Neuron (in vitro differentiated cells): ENCODE results near the gene SAMMSON.

ENCODE experiments used
- H2AFZ ChIP-seq: one replicate; pipeline ENCODE4 v1.6.1; 2013; ENCODE audit warnings: low read depth, mild to moderate bottlenecking, inconsistent platforms, low read length, moderate library complexity
- H3K27me3 ChIP-seq: one replicate; pipeline ENCODE4 v1.6.1; 2013; ENCODE audit warnings: low read length; ENCODE audit not compliant: insufficient read depth
- H3K36me3 ChIP-seq: one replicate; pipeline ENCODE4 v1.6.1; 2013; ENCODE audit warnings: low read length; ENCODE audit not compliant: insufficient read depth
- H3K4me1 ChIP-seq: one replicate; pipeline ENCODE4 v1.6.1; 2013; ENCODE audit warnings: low read length; ENCODE audit not compliant: insufficient read depth
- H3K4me3 ChIP-seq: 2 replicates; pipeline ENCODE4 v1.5.1; 2013; ENCODE audit warnings: mild to moderate bottlenecking, low read length, moderate library complexity
- H3K9me3 ChIP-seq: one replicate; pipeline ENCODE4 v1.6.1; 2013; ENCODE audit warnings: low read length

The SAMMSON gene

DNA sequence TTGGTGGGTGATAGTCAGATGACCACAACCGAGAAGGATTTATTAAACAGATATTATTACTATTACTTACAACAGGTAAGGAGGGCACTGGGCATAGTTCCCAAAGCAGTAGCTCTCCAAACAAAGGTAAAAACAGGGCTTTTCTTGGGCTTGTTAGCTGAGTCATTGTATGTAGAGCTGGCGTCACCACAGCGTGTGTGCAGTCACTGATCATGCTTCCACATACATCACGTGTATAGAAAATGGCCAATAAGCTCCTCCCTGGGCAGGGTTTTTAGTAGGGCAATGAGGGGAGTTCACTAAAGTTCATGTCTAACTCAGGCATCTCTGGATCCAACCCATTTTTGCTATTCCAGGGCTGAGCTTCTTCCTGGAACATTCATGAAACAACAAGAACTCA is 5.8 kb upstream of the SAMMSON start:
- H3K36me3 ChIP-seq, result no peaks in the 10 kb centered on the region
- no peaks in the 10 kb centered on the region for H3K4me1 ChIP-seq
- no peak overlapping the region for H2AFZ ChIP-seq
- H3K27me3 ChIP-seq, result no peaks in the 10 kb centered on the region
- H3K4me3 ChIP-seq, result no peak overlapping the region
- H3K9me3 ChIP-seq, result no peaks in the 10 kb centered on the region

DNA sequence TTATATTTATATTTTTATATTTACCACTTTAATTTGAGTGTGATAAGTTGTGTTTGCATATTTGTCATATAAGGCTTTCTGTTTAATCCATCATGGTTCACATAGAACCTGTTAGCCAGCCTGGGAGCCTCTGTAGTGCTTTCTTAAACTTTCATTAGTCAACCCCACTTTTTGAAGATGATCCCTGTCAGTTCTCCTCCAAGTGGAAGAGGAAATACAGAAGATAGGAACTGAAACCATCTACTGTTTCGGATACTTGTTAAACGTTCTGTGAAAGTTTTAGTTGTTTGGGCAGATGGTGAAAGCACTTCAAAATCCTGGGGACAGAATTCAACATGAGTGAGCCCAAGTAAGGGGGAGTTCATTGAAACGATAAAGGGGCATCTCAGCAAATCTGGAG is 4.6 kb upstream of the SAMMSON start:
- Histone ChIP-seq H3K9me3 (no peaks in the 10 kb centered on the region), H2AFZ (no peak overlapping the region), H3K4me3 (no peak overlapping the region), H3K36me3 (no peaks in the 10 kb centered on the region), H3K27me3 (no peaks in the 10 kb centered on the region), H3K4me1 (no peaks in the 10 kb centered on the region)

DNA sequence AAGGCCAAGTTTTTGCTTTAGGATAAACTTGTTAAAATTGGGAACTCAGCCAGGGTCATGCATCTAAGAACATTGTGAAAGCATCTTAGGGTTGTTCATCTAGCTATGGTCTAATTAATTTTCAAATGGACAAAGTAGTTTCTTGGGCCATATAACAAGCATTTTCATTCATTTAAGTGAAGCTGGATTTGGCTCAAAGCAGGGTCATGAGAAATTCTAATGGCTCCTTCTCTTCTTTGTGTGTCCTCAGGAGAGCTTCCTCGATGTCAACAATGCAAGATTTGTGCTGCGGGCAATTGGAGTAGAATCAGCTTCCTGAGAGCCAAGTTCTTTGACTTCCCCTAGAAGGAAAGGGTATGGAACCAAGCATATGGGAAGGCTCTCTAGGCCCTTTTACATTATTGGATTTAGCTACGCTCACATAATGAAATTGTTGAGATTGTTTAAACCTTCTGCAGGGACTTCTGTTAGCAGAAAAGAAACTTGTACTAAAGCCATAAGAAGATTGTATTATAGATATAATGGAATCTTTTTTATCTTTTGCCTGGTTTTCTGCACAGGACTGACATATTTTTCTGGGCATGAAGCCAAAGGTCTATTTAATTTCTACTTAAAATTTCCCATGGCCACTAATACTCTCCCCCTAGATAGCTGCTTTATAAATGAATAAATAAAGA is 1.8 kb upstream of the SAMMSON start:
- Histone ChIP-seq H3K4me3 (no peak overlapping the region), H3K36me3 (no peaks in the 10 kb centered on the region), H2AFZ (no peak overlapping the region), H3K4me1 (peaks cover 12% of the 10 kb centered on the region), H3K27me3 (no peaks in the 10 kb centered on the region), H3K9me3 (no peaks in the 10 kb centered on the region)

DNA sequence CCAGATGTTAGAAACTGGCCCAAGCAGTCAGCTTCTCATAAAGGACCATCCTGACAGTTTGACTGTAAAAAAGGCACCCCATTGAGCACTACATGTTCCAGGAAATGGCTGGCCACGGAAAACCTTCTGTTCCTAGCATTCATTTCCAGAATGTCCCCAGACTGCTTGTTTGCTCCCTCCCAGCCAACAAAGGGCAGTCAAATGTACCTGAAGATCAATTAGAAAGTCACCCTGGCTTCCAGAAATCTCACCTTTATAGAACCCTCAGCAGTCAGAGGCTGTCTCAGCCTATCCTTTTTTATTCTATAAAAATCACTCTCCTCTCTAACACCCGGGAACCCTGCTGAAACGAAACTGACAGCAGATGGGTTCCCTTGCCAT is 784 bp upstream of the SAMMSON start:
- no peak overlapping the region for H3K4me3 ChIP-seq
- H3K27me3 ChIP-seq, result no peaks in the 10 kb centered on the region
- no peak overlapping the region for H2AFZ ChIP-seq
- H3K9me3 ChIP-seq, result no peaks in the 10 kb centered on the region
- H3K36me3 ChIP-seq, result no peaks in the 10 kb centered on the region
- peaks cover 12% of the 10 kb centered on the region for H3K4me1 ChIP-seq

DNA sequence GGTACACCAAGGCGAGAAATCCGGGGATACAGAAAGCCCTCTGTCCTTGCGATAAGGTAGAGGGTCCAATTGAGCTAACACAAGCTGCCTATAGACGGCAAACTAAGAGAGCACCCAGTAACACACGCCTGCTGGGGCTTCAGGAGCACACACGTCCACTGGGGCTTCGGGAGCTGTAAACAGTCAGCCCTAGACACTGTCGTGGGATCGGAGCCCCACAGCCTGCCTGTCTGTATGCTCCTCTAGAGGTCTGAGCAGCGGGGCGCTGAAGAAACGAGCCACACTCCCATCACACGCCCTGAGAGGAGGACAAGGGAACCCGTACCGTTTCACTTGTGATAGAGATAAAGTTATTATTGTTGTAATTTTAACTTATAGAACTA is 486 bp downstream of the SAMMSON start:
- Histone ChIP-seq H3K9me3 (no peaks in the 10 kb centered on the region), H3K36me3 (no peaks in the 10 kb centered on the region), H3K4me3 (no peak overlapping the region), H3K4me1 (peaks cover 12% of the 10 kb centered on the region), H2AFZ (no peak overlapping the region), H3K27me3 (no peaks in the 10 kb centered on the region)

DNA sequence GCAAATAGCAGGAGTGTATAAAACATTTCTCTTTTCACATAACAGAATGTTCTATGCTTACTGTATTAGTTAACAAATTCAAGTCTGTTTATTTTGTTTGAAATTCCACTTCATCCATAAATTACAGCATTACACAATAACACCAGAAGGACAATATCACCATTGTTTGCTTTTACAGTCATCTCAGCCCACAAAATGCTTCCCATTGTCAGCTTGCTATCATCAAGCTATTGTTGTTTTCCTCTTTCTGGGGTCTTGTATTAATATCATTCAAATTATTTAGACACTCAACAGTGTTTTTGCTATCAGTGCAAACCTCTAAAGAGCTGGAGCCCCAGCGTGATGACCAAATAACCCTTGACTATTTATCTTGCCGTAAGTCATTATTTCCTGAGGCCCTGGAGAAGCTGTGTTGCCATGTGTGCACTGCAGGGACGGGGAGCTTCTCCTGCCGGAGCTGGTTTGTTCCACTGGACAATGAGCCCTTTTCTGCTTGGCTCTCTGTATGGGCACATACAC is 1.1 kb downstream of the SAMMSON start:
- Histone ChIP-seq H2AFZ (no peak overlapping the region), H3K27me3 (no peaks in the 10 kb centered on the region), H3K36me3 (no peaks in the 10 kb centered on the region), H3K4me1 (peaks cover 12% of the 10 kb centered on the region), H3K9me3 (no peaks in the 10 kb centered on the region), H3K4me3 (no peak overlapping the region)

DNA sequence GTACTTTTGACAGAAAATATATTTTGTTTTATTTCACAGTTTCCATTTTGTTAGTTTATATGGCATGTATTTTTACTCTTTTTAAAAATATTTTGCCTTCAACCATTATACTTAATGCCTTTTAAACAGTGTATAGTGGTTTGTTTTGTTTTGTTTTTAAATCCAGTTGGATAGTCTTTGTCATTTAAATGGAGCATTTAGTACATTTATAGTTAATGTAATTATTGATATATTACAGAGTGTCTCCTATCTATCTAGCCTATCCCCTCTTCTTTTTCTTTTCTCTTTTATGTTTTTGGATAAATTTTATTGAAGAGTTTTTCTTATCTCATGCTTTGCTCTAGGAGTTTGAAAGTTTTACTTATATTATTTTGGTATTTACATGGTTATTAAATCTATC is 3.6 kb downstream of the SAMMSON start:
- no peaks in the 10 kb centered on the region for H3K9me3 ChIP-seq
- H3K27me3 ChIP-seq, result no peaks in the 10 kb centered on the region
- H3K4me1 ChIP-seq, result peaks cover 12% of the 10 kb centered on the region
- H3K36me3 ChIP-seq, result no peaks in the 10 kb centered on the region
- H2AFZ ChIP-seq, result no peak overlapping the region
- no peak overlapping the region for H3K4me3 ChIP-seq

DNA sequence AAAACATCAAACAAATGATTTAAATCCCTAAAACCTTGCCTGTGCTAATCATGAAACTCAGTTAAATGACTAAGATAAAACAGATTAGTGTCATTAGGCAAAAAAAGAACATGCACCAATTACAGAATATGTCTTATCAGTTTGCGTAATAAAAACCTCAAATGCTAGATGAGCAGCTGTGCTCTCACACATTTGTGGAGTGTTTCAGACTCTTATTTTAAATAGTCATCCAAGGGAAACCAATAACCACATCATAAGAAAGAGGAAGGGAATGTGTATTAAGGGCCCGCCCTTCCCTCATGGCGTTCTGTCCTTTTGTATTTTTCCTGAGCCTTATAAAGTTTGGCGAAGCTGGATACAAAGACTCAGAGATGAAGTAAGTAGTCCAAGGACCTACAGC is 6.6 kb downstream of the SAMMSON start:
- no peaks in the 10 kb centered on the region for H3K27me3 ChIP-seq
- H3K4me3 ChIP-seq, result no peak overlapping the region
- H3K9me3 ChIP-seq, result no peaks in the 10 kb centered on the region
- peaks cover under 1% of the 10 kb centered on the region for H3K4me1 ChIP-seq
- no peaks in the 10 kb centered on the region for H3K36me3 ChIP-seq
- H2AFZ ChIP-seq, result no peak overlapping the region

DNA sequence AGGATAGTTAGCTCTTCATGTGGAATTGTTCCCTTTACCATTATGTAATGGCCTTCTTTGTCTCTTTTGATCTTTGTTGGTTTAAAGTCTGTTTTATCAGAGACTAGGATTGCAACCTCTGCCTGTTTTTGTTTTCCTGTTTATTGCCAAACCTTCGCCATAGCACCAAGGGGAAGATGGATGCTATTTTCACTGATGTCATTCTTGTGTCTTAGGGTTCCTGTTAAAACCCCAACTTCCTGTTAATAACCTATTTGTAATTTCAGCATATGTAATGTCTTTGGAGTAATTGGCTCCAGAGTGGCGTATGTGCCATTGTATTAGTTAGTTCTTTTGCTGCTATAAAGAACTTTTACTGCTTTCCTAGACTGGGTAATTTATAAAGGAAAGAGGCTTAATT is 10.8 kb downstream of the SAMMSON start:
- no peak overlapping the region for H2AFZ ChIP-seq
- H3K9me3 ChIP-seq, result no peaks in the 10 kb centered on the region
- H3K27me3 ChIP-seq, result no peaks in the 10 kb centered on the region
- H3K4me3 ChIP-seq, result no peak overlapping the region
- H3K36me3 ChIP-seq, result no peaks in the 10 kb centered on the region
- H3K4me1 ChIP-seq, result no peaks in the 10 kb centered on the region

DNA sequence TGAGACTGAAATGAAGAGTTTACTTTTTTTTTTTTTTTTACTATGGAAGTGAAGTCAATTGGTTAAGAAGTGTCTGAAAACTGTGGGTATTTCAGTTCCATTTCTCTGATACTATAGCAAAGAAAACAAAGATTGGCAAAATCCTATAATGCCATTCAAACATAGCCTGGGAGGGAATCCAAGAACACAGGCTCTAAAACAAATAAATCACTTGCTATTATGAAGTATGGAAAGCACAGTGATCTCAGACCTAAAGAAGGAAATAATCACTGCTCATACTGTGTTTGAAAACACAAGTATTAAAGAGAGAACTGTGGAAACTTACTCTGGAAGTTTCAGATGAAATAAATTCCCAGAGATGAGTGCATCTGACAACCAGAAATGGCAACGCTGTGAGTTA is 12.0 kb downstream of the SAMMSON start:
- H3K36me3 ChIP-seq, result no peaks in the 10 kb centered on the region
- no peaks in the 10 kb centered on the region for H3K27me3 ChIP-seq
- no peaks in the 10 kb centered on the region for H3K4me1 ChIP-seq
- no peak overlapping the region for H3K4me3 ChIP-seq
- no peak overlapping the region for H2AFZ ChIP-seq
- H3K9me3 ChIP-seq, result no peaks in the 10 kb centered on the region

DNA sequence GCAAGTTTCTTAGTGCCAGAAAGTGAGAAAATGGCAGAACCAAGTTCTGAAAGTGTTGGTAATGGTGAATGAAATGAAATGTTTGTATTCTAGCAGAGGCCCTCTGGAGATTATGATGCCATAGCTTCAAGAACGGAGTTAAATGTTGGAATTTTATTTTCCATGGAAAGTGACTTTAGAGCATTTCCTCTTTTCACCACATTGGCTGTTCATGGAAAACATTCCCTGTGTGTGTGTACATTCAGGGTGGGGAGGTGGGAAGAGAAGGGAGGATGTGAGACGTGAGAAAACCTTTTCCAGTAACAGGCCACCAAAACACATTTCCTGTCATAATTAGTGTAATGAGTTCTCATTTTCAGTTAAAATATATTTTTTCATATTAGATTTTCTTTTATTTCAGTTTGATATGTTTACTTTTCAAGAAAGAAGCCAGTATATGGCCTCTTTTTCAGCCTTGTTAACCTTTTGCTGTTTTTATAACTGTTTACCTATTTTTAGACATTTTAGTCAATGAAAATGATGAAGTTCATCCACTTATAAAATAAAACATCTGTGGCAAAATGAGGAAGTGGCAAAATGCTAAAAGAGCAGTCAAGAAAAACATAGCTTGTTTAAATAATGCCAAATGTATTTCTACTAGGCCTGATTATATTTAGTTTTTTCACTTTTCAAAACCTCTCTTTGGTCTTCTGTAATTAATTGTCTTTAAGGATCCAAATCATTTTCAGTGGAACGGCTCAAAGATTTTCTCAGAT is 21.6 kb downstream of the SAMMSON start:
- no peaks in the 10 kb centered on the region for H3K4me1 ChIP-seq
- H3K4me3 ChIP-seq, result no peak overlapping the region
- H3K9me3 ChIP-seq, result no peaks in the 10 kb centered on the region
- no peaks in the 10 kb centered on the region for H3K36me3 ChIP-seq
- H2AFZ ChIP-seq, result no peak overlapping the region
- H3K27me3 ChIP-seq, result no peaks in the 10 kb centered on the region

DNA sequence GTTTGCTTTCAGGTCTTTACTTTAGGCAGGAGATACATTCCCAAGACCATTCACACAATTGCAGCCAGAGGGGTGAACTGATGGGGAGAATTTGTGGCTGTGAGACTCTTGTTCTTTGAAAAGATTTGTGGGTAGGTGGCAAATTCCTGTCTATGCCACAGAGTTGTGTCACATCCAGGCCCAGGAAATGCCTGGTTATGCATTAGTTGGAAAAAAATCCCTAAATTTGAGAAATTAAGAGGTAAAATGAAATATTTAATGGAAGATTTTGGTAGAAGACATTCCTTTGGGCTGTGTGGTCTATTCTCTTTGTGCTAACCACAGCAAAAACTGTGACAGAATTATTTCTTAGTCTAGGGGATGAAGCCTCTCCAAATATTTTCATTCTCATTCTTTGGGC is 28.8 kb downstream of the SAMMSON start:
- Histone ChIP-seq H2AFZ (no peak overlapping the region), H3K4me1 (no peaks in the 10 kb centered on the region)

DNA sequence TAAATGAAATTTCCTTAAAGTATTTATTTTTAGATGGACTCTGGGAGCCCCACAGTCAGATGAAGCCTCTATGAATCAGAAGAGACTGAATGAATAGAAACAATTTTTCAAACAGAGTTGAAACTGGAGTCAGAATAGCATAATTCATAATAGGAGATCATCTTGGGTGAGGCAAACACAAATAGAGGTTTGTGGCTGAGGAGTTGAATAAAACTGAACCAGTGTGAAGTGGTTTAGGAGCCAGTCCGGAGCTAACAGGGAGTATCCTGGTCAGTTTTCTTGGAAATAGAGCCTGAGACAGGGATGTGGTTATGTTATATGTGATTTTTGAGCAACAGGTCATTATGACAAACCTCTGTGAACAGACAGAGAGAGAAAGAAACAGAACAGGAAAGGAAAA is 39.2 kb downstream of the SAMMSON start:
- no peak overlapping the region for H3K4me3 ChIP-seq
- no peaks in the 10 kb centered on the region for H3K9me3 ChIP-seq
- H2AFZ ChIP-seq, result no peak overlapping the region

More for the DNA sequence above, 28.8 kb downstream of the SAMMSON start:
- Histone ChIP-seq H3K4me3 (no peak overlapping the region), H3K9me3 (no peaks in the 10 kb centered on the region), H3K36me3 (no peaks in the 10 kb centered on the region), H3K27me3 (no peaks in the 10 kb centered on the region)

More for the DNA sequence above, 39.2 kb downstream of the SAMMSON start:
- H3K36me3 ChIP-seq, result no peaks in the 10 kb centered on the region
- H3K27me3 ChIP-seq, result no peaks in the 10 kb centered on the region
- no peaks in the 10 kb centered on the region for H3K4me1 ChIP-seq
